ENCODE results near the gene RARB.

DNA sequence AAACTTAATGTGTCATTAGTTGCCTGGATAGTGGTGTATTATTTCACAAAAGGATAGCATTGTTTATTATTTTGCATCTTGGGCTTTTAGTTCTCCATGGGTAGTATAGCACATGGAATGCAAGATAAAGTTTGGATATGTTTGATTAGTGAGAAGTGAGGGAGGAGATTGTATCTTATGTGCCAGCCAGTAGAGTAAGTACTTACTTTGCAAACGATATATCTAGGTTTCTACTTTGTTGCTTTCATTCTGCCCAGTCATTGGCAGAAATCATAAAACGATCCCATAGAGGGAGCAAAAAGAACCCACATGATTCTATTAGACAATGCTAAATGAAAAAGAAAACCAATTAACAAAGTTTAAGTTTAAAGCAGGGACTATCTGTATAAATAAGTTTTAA lies 105.3 kb downstream of the RARB start:
- TF ChIP-seq EP300 (conservative IDR thresholded peaks at IDR 0.05; ENCODE audit: poor library complexity, severe bottlenecking): no peak
- no peak for TF ChIP-seq CTCF (IDR thresholded peaks at IDR 0.05; ENCODE audit: poor library complexity, severe bottlenecking)
- no peak for TF ChIP-seq POLR2AphosphoS5 (IDR thresholded peaks at IDR 0.05)

All from neural cell (in vitro differentiated cells).